H1 (cell line): ENCODE measurements around the gene MANBA. TPM values are rescaled to one million over a fixed set of nuclear protein-coding genes. Genes with fewer than 3 reads are reported as not detected.

Experiments
- BACH1 ChIP-seq: IDR thresholded peaks from 2 replicates; pipeline ENCODE4 v1.6.1; 2012; ENCODE audit warnings: low read length, improper control_type of control experiment
- GABPA ChIP-seq: IDR thresholded peaks from 2 replicates; pipeline ENCODE4 v1.6.1; 2011; ENCODE audit warnings: mild to moderate bottlenecking, low read length, moderate library complexity, borderline replicate concordance; ENCODE audit not compliant: insufficient read depth
- polyA plus RNA-seq, 7 experiments: library from polyadenylated mRNA; depleted of rRNA in 3 of 7; stranded (reverse) in 5 of 7; unstranded in 2 of 7; fragments of >200 nt in 5 of 7; fragments of 200-250 nt in 2 of 7; gene quantifications; 1 replicate in 5 of 7; 2 replicates in 1 of 7; 4 replicates in 1 of 7; pipeline versions ENCODE4 v1.2.1 to v1.2.3, GENCODE V29; 2011 to 2013; ENCODE audit warnings: missing spikeins in 2 of 7, mixed read lengths in 2 of 7
- total RNA-seq: library from RNA; stranded (reverse); fragmentation: NEBNext Ultra II Directional; extraction: Animal tissue kit (Norgen Biotek cat#: 25700); gene quantifications from 2 replicates; pipeline ENCODE4 v1.2.1, GENCODE V29; 2021
- TF ChIP-seq, protein P1 (sequence below): IDR thresholded peaks from 2 replicates; pipeline ENCODE4 v1.6.1; 2012; ENCODE audit warnings: inconsistent platforms

The MANBA gene
- total and polyA plus RNA-seq, 2 of the 8 experiments (the other 6 are each of a cell fraction or from before 2014, with no cell fraction given), result 22.9 to 27.8 TPM

- no peak for TF ChIP-seq GABPA
- TF ChIP-seq BACH1, result no peak
- TF ChIP-seq, protein P1, sequence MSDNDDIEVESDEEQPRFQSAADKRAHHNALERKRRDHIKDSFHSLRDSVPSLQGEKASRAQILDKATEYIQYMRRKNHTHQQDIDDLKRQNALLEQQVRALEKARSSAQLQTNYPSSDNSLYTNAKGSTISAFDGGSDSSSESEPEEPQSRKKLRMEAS, result no peak
- TF ChIP-seq, all 59 proteins: peak for 0
Measured at GRCh38 chr4:102758241-102759160, 2.3 kb downstream of the MANBA start (continued).
